Fibroblast of lung (primary cell): ENCODE results near the gene WWP2.

ENCODE experiments used
- EZH2 ChIP-seq: IDR thresholded peaks from 2 replicates; pipeline ENCODE4 v1.5.1; 2012; ENCODE audit warnings: low read length, control low read depth, mild to moderate bottlenecking; ENCODE audit errors: missing control alignments
- TF ChIP-seq, protein P1 (sequence below), 2 donors: IDR thresholded peaks in 1 of 2; conservative IDR thresholded peaks in 1 of 2; 1 replicate in 1 of 2; 2 replicates in 1 of 2; pipeline ENCODE4 v1.5.1; 2011 to 2012; ENCODE audit warnings: low read length in 2 of 2, control low read depth in 1 of 2, inconsistent platforms in 1 of 2, low read depth in 1 of 2, mild to moderate bottlenecking in 1 of 2

DNA sequence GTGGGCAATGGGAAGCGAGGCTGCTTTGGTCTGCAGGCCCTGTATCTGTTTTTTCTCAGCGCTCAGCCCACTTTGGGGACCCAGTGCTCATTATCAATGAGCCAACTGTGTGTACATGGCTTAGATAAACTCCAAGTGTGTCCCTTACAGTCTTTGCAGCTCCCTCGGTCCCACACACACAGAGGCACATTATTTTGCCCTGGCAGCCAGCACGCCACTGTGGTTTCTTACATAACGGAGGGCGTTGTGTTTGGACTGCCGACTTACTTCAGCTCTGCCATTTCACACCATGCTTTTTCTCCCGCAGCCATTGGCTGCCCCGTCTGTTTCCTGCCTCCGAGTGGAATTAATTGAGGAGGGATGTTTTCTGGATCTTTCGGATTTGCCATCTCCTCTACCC, 132.5 kb downstream of the WWP2 start:
- TF ChIP-seq, protein P1, sequence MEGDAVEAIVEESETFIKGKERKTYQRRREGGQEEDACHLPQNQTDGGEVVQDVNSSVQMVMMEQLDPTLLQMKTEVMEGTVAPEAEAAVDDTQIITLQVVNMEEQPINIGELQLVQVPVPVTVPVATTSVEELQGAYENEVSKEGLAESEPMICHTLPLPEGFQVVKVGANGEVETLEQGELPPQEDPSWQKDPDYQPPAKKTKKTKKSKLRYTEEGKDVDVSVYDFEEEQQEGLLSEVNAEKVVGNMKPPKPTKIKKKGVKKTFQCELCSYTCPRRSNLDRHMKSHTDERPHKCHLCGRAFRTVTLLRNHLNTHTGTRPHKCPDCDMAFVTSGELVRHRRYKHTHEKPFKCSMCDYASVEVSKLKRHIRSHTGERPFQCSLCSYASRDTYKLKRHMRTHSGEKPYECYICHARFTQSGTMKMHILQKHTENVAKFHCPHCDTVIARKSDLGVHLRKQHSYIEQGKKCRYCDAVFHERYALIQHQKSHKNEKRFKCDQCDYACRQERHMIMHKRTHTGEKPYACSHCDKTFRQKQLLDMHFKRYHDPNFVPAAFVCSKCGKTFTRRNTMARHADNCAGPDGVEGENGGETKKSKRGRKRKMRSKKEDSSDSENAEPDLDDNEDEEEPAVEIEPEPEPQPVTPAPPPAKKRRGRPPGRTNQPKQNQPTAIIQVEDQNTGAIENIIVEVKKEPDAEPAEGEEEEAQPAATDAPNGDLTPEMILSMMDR (conservative IDR thresholded peaks at IDR 0.05 in 1 of 2, IDR thresholded peaks at IDR 0.05 in 1 of 2; ENCODE audit: low read depth in 1 of 2, low read length in 2 of 2): no peak
- TF ChIP-seq EZH2: no peak
